ENCODE results near the gene LYSET.
"Not testable (repeated sequence)": the region's sequence is repeated elsewhere in the genome, so short reads cannot be mapped to it uniquely, and the experiment has no call there.

The LYSET gene

DNA sequence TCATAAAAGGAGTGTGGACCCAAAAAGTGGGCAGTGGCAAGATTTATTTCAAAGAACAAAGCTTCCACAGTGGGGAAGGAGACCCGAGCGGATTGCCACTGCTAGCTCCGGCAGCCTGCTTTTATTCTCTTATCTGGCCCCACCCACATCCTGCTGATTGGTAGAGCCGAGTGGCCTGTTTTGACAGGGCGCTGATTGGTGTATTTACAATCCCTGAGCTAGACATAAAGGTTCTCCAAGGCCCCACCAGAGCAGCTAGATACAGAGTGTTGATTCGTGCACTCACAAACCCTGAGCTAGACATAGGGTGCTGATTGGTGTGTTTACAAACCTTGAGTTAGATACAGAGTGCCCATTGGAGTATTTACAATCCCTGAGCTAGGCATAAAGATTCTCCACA is 15.5 kb upstream of the LYSET start:
- not testable (repeated sequence) for DNase-seq

DNA sequence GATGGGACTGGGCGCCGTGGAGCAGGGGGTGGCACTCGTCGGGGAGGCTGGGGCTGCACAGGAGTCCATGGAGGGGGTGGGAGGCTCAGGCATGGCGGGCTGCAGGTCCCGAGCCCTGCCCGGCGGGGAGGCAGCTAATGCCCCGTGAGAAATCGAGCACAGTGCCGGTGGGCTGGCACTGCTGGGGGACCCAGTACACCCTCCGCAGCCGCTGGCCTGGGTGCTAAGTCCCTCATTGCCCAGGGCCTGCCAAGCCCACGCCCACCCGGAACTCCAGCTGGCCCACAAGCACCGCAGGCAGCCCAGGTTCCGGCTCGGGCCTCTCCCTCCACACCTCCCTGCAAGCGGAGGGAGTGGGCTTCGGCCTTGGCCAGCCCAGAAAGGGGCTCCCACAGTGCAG is 15.0 kb upstream of the LYSET start:
- not testable (repeated sequence) for DNase-seq

DNA sequence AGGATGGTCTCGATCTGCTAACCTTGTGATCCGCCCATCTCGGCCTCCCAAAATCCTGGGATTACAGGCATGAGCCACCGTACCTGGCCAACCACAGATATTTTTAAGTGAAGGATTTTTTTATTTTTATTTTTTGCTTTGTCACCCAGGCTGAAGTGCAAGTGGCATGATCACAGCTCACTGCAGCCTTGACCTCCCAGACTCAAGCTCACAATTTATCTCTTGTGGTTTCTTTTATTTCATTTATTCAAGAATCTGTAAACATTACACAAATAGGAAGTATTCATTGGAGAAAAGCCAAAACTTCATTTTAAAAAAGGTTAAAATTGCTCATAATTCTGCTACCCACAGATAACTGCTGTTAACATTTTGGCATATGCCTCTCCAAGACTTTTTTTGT is 13.7 kb upstream of the LYSET start:
- DNase-seq: no peak

DNA sequence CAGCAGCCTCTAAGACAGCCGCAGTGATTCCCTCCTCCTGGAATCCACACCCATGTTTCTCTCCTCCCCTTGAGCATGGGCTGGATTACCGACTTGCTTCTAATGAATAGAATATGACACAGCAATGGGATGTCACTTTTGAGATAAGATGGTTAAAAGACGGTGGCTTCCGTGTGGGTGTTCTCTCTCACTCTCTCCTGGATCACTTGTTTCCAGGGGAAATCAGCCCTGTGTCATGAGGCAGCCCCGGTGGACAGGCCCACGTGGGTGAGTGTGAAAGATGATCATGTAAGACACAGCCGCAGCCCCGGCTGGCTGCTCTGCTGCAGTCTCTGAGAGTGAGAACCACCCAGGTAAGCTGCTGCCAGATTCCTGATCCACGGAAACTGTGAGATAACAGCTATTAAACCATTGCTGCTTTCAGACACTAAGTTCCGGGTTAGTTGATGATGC is 11.1 kb upstream of the LYSET start:
- no peak for DNase-seq

DNA sequence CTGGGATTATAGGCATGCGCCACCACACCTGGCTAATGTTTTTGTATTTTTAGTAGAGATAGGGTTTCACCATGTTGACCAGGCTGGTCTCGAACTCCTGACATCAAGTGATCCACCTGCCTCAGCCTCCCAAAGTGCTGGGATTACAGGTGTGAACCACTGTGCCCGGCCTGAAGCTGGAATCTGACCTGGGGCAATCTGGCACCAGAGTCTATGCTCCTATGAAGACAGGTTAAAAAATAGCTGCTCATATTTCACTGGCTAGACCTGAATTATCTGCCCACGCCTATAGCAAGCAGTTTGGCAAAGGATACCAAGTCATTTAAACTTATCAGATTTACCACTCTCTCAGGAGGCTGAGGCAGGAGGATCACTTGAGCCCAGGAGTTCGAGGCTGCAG is 10.4 kb upstream of the LYSET start:
- not testable (repeated sequence) for DNase-seq

DNA sequence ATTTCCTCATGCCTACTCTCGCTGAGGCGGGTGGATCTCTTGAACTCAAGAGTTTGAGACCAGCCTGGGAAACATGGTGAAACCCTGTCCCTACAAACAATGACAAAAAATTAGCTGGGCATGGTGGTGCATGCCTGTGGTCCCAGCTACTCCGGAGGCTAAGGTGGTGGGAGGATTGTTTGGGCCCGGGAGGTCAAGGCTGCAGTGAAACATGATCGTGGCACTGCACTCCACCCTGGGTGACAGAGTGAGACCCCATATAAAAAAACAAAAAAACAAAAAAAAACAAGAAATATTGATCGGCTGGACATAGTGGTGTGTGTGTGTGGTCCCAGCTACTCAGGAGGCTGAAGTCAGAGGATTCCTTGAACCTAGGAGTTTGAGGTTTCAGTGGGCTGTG is 9.6 kb upstream of the LYSET start:
- DNase-seq: no peak

DNA sequence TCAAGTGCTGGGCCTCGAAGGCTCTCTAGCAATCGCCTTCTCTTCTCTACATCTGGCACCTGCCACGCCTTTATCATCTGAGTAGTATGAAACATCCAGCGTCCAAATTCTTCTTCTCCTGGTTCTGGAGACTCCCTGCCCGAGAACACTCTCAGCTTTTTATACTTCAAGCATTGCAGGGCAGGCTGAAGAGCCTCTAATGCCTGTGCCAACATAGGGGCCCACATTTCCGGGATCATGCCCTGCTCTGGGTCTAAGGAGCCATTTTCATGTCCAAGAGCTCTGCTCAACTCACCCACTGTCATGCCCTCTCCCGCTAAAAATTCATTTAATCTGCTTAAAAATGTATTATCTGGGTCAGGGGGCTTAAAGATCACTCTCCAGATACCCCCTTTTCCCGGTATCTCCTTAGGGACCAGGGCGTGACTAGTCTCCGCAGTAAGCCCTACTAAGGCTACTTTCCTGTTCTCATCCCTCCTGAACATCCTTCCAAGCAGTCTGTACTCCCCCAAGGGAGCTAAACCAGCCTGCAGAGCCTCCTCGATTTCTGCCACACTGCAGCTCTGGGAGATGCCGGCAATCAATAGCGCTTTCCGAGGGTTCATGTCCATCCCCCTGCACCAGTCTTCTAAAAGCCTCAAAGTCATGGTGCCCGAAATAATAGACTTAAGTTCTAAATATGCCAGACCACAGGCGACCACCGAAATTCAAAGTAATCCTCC is 1.4 kb upstream of the LYSET start:
- DNase-seq: no peak

DNA sequence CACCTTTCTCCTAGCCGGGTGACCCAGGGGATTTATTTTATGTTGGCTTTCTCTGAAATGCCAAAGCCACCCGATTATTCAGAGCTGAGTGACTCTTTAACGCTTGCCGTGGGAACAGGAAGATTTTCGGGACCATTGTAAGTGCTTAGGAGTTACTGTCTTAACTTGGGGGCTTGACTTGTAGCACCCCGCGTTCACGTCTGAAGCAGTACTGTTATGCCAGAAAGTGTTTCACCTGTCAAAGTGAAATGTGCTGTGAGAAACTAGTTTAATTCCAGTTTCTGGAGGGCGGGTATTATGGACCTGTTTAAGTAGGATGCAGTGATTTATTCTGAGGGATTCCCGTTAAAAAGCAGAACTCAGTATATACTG is 218 bp downstream of the LYSET start:
- no peak for DNase-seq

DNA sequence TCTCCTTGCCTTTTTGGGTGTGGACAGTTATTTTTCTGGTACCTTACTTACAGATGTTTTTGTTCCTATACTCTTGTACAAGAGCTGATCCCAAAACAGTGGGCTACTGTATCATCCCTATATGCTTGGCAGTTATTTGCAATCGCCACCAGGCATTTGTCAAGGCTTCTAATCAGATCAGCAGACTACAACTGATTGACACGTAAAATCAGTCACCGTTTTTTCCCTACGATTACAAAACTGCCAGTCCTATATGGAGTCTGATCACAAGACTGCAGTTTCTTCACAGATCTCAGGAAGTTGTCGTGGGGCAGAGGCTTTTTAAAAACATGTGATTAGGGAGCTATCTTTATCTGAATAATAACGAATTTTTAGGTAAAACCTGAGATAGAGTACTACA is 1.3 kb downstream of the LYSET start:
- DNase-seq: no peak

DNA sequence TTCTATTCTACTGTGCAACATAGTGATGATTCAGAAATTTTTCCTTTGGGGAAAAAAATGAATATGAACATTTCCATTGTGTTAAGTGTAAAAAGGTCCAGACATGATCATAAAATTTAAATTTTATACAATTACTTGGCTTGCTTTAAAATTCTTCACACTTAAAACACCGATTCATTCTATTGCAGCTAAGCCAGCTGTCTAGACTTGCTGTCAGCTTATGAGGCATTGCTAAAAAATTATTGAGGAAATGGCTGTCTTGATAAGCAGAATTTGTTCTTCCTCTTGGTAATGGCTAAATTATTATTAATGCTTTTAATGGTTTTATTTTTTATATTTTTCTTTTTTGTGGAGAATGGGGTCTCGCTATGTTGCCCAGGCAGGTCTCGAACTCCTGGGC is 1.8 kb downstream of the LYSET start:
- no peak for DNase-seq

DNA sequence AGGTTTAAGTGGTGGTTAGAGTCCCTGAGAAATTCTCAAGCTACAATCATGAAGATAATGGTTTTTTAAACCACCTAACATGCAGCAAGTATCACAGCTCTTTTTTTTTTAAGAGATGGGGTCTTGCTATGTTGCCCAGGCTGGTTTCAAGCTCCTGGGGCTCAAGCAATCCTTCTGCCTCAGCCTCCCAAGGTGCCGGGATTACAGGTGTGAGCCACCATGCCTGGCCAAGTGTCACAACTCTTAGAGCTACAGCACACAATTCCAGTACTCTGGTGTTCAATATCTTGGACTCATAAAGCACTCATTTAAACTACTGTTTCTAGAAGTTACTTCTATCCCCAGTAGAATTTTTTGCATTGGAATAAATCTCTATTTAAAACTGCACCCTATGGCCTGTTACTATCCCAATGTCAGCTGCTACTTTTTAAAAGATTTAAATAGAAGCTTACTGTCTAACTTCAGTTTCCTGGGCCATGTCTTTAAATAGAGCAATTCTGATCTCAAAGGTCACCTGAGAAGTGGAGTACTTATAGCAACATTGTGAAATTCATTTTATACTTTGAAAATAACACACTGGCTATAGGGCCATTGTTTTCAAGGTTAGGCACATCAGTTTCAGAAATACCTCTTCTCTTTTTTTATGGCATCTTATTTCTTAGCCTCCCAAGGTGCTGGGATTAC is 10.3 kb downstream of the LYSET start:
- DNase-seq: no peak

DNA sequence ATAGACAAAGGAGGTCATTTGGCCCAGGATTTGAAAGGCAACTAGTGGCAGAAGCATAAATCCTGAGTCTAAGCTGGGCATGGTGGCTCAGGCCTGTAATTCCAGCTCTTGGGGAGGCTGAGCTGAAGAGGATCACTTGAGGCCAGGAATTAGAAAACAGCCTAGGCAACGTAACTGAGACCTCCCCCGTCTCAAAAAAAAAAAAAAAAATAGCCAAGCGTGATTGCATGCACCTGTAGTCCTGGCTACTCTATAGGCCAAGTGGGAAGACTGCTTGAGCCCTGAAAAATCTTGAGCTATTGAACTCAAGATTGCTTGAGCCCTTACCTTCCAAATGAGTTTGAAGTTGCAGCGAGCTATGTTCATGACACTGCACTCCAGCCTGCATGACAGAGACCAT is 13.9 kb downstream of the LYSET start:
- DNase-seq: no peak

DNA sequence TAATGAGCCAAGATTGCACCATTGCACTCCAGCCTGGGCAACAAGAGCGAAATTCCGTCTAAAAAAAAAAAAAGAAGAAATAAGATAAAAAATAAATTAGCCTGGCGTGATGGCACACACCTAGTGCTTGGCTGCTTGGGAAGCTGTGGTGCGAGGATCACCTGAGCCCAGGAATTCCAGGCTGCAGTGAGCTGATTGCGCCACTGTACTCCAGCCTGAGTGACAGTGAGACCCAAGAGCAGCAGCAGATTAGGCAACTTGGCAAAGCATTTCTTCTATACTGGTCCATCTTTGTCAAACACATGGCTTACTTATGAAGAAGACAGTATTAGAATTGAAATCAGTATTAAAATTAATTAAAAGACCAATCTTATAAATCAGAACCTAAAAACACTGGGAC is 15.4 kb downstream of the LYSET start:
- DNase-seq: no peak

DNA sequence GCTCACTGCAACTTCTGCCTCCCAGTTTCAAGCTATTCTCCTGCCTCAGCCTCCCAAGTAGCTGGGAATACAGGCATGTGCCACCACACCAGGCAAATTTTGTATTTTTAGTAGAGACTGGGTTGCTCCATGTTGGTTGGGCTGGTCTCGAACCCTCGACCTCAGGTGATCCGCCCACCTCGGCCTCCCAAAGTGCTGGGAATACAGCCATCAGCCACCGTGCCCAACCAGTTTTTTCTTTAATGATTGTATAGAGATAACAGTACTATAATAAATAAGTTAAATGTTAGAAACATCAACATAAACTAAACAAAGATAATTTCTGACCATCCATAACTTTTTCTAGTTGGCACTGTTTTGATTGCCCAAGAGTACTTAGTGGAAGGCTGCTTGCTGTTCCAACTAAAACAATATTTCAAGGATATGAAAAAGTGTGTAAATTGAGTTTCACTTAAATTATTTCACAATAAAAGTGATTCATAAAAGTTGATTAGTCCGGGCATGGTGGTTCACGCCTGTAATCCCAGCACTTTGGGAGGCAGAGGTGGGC is 16.1 kb downstream of the LYSET start:
- no peak for DNase-seq

DNA sequence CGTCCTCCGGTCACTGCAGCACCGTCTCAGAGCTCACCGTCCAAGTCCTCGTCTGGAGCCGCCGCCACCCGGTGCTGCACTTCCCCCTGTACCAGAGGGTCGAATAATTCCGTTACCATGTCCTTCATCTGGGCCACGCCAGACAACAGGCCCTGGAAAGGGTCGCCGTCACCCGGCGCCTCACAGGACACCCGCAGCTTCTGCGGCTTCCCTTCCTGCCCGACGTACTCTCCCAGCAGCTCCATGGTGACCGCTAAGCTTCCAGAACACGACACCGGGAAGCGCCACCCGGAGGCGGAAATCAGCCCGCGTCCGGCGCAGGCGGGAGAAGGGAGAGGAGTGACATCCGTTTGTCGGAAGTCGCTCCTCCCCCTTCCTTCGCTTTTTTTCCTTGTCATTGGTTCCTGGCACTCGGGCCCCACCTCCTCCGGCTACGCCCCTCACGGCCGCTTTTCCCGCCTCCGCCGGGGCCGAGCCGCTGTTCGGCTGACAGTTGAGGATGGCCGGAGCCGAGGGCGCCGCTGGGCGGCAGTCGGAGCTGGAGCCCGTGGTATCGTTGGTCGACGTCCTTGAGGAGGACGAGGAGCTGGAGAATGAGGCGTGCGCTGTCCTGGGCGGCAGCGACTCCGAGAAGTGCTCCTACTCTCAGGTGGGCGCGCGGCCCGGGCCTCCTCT is 21.8 kb downstream of the LYSET start, which contains the start of the genes GON7 and UBR7:
Gene GON7 (minus strand): TSS at position 273 of the 675 bp plus-strand sequence. CDS start 28 bp downstream, at position 245.
Gene UBR7 (plus strand): TSS at position 464 of the 675 bp plus-strand sequence. CDS start 36 bp downstream, at position 500.
- peak; percentile 87 for DNase-seq

DNA sequence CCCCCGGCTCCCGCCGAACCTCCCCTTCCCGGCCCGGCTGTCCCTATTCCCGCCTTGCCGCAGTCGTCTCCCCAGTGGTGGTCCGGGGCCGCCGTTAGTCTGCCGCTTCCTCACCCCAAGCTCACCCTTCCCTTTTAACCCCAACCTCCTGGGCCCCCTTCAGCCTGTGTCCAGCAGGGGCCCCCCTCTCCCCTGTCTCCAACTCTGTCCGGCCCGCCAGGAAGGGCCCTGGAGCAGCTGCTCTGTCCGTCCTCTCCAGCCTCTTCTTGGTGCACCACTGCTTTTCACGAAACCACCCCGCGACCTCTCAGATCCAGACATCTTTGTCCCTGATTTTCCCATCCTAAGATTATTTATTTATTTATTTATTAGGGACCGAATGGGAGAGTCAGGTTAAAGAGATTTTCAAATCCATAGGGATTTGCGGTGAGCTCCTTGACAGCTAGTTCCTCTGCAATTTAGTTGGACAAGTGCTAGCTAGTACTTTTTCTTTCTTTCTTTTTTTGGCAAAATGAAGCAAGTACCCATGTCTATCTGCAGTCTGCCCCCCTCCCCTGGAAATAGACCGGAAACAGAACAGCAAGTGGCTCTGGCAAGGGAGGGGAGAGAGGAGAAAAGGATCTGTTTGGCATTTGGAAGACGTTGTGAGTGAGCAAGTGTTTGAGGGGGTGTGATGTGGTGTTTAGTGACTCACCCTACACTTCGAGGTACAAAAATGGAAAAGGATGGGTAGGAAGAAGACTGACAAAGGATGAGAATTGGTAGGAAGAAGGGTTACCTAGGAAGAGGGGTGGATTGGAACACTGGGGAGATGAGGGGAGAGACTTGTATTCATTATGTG is 22.6 kb downstream of the LYSET start:
- DNase-seq: no peak

DNA sequence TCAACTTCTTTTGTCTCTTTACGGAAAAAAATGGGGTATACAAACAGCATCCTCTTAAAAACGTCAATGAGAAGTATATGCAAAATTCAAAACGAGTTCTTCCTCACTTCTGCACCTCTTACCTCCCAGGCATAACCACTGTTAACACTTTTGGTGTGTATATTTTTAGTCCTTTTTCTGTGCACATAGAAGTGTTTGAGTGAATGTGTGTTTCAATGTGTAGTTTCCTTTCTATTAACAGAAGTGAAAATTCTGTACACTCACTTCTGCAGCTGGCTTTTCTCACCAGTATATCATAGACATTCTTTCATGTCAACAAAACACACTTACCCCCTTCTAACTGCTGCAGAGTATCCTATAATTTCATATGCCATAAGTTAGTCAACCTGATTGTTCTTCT is 27.3 kb downstream of the LYSET start:
- no peak for DNase-seq

DNA sequence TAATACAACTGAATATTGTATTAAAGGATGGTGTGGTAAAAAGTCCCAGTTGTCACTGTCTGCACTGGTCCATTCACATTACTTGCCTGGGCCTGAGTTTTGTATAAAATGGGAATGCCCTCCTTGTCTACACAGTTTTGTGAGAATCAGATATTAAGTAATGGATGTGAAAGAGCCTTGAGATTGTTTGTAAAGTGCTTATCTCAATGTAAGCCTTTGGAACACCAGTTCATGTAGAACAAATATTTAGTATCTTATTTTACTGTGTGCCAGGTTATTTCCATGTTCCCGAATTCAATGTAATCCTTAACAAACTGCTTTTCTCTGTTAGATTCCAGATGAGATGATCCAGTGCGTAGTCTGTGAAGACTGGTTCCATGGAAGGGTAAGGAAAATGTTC is 29.5 kb downstream of the LYSET start:
- DNase-seq: no peak

DNA sequence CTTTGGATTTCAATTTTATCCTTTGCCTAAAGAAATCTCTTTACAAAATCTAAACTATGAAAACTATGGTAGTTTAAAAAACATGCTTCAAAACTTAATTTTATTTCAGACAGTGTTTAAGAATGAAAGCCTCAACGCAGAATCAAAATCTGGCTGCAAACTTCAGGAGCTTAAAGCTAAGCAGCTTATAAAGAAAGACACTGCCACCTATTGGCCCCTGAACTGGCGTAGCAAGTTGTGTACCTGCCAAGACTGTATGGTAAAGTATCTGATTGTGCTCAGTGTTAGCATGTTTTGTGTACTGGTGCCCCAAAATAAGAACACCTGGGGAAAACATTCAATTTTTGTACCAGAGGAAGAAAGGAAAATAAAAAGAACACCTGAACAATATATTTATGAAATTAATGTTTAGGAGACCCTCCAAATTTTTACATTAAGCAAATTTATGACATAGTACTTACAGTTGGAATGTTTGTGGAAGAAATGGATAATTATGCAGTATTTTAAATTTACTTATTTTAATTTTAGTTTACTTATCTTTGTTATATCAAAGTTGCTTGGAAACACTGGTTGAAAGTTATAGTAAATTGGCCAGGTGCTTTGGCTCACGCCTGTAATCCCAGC is 34.1 kb downstream of the LYSET start:
- DNase-seq: peak; percentile 46

DNA sequence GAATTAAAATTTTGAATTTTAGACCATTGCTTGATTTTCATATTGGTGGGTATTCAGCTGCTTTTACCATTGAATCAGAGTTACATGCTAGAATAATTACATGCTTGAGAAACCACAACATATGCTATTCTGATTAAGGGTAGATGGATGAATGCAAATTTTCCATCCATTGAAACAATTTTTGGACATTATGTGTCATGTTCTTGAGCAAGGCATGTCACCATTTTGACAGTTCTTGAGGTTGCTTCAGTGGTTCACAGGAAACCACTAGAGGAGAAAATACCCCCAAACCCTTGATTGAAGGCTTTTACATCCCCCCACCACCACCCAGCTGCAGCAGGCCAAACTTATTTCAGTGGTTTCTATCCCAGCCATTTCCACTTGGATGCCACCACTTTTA is 35.4 kb downstream of the LYSET start:
- DNase-seq: no peak

DNA sequence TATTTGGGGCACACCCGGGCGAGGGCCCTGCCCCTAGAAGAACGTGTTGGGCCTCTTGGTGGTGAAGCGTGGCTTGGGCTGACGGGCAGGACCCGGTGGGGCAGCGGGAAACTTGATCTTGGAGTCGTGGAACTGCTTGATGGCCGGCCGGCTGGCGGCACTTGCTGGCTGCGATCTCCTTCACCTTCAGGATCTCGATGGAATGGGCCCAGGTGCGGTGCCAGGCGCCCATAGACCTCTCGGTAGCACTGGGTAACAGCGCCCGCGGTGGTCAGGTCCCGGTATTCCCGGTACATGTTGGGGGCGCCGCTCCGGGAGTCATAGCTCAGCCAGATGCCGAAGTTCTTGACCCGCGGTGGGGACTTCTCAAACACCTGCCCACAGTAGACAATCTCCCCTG is 38.4 kb downstream of the LYSET start:
- no peak for DNase-seq

DNA sequence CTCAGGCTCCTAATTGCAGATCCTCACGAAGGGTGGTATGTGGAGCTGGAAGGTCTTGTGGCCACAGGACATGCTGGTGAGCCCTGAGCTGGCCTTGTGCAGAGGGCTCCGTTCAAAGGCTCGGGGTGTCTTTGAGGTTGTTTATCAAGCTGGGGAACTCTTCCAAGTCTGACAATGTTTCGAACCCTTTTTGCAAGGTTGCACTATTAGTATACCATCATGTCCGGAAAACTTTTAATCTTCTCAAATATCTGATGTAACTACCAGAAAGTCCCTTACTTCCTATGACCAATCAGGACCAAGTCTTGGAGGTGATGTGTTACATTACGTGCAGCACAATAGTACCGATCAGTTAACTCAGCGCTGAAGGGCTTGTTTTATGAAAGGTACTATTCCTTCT is 43.4 kb downstream of the LYSET start:
- no peak for DNase-seq
